Peyer's patch (tissue), 4 donors: ENCODE measurements around the gene DIS3L2. TPM values are rescaled to one million over a fixed set of nuclear protein-coding genes. Genes with fewer than 3 reads are reported as not detected.
A peak's percentile ranks its signal among the peaks of the same experiment; 100 is the strongest.

Source experiments
- DNase-seq, 3 donors: peaks; one replicate each; pipeline ENCODE4 v3.0.0-alpha.2; 2017 to 2019
- H3K27ac ChIP-seq, 4 donors: fragments of 200-600 bp; sonication (generic); one replicate each; pipeline ENCODE4 v1.5.1; 2016 to 2019
- H3K27me3 ChIP-seq, 2 donors: fragments of 200-600 bp; sonication (generic); one replicate each; pipeline ENCODE4 v1.5.1; 2019
- H3K36me3 ChIP-seq, 3 donors: fragments of 200-600 bp; sonication (generic); one replicate each; pipeline ENCODE4 v1.5.1; 2016 to 2019
- H3K4me1 ChIP-seq, 4 donors: fragments of 200-600 bp; sonication (generic); one replicate each; pipeline ENCODE4 v1.5.1; 2016 to 2019
- H3K4me3 ChIP-seq, 4 donors: fragments of 200-600 bp; sonication (generic); 1 replicate in 3 of 4; 2 replicates in 1 of 4; pipeline ENCODE4 v1.5.1; 2016 to 2019; ENCODE audit warnings: mild to moderate bottlenecking in 1 of 4
- H3K9me3 ChIP-seq, 4 donors: fragments of 200-600 bp; sonication (generic); one replicate each; pipeline ENCODE4 v1.5.1; 2016 to 2019; ENCODE audit warnings: mild to moderate bottlenecking in 1 of 4
- POLR2A ChIP-seq, 2 donors: fragments of 450-650 bp; IDR thresholded peaks; one replicate each; pipeline ENCODE4 v1.5.1; 2017; ENCODE audit warnings: antibody characterized with exemption in 2 of 2, mild to moderate bottlenecking in 2 of 2, moderate library complexity in 2 of 2
- total RNA-seq, 4 donors: library from RNA; depleted of rRNA; stranded (reverse); fragments of >200 nt; gene quantifications; one replicate each; pipeline ENCODE4 v1.1.0, GENCODE V29; 2016
- TF ChIP-seq, protein P1 (sequence below), 6 experiments: fragments of 450-650 bp in 4 of 6; fragments of 200-600 bp in 2 of 6; sonication (generic) in 1 of 6; IDR thresholded peaks; one replicate each; pipeline ENCODE4 v1.5.1; 2017 to 2019; ENCODE audit warnings: antibody characterized with exemption in 6 of 6, mild to moderate bottlenecking in 3 of 6, moderate library complexity in 1 of 6

The DIS3L2 gene
- total RNA-seq, 4 donors from 2014 or later = 26.4 to 147 (median 58.3) TPM

DNA sequence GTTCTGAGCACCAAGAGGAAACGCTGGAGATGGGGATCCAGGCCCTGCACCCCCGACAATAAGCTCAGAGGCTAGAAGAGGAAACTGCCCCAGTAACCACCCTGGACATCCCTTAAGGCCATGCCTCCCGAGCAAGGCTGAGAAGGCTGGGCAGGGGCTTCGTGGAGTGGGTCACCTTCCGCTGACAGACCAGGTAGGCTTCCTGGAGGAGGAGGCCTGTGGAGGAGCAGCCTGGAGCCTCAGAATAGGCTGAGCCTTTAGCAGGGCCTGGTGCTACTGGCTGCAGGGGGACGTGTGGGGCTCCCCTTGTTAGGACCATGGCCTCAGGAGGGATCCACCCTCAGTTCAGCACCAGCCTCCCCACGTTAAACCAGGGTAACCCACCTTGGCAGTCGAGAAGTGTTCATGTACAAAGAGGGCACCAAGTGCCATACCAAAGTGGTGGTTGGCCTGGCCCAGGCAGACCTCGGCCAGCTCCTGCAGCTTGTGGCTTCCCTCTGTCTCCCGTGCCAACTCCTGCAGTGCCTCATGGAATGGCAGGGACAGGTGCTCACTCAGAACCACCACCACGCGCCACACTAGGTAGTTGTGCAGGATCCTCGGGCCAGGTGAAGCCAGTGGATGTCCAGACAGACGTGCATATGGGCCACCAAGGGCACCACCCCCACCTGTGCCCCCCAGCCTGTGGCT, 388.6 kb downstream of the DIS3L2 start:
- TF ChIP-seq, protein P1, sequence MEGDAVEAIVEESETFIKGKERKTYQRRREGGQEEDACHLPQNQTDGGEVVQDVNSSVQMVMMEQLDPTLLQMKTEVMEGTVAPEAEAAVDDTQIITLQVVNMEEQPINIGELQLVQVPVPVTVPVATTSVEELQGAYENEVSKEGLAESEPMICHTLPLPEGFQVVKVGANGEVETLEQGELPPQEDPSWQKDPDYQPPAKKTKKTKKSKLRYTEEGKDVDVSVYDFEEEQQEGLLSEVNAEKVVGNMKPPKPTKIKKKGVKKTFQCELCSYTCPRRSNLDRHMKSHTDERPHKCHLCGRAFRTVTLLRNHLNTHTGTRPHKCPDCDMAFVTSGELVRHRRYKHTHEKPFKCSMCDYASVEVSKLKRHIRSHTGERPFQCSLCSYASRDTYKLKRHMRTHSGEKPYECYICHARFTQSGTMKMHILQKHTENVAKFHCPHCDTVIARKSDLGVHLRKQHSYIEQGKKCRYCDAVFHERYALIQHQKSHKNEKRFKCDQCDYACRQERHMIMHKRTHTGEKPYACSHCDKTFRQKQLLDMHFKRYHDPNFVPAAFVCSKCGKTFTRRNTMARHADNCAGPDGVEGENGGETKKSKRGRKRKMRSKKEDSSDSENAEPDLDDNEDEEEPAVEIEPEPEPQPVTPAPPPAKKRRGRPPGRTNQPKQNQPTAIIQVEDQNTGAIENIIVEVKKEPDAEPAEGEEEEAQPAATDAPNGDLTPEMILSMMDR (IDR thresholded peaks at IDR 0.05) = no peak
- TF ChIP-seq POLR2A (IDR thresholded peaks at IDR 0.05) = no peak
- H3K36me3 ChIP-seq = no peaks in the 10 kb centered on the region
- no peak overlapping the region for H3K27ac ChIP-seq
- H3K4me3 ChIP-seq = no peak overlapping the region
- H3K4me1 ChIP-seq = peaks cover 0 to 20% (median 8%) of the 10 kb centered on the region in 4 donors
- DNase-seq = peak in 1 of 3 donors; percentile 31
- H3K9me3 ChIP-seq = peaks cover 0 to 6% (median 0%) of the 10 kb centered on the region in 4 donors
- peaks cover 0 to 22% of the 10 kb centered on the region in 2 donors for H3K27me3 ChIP-seq

DNA sequence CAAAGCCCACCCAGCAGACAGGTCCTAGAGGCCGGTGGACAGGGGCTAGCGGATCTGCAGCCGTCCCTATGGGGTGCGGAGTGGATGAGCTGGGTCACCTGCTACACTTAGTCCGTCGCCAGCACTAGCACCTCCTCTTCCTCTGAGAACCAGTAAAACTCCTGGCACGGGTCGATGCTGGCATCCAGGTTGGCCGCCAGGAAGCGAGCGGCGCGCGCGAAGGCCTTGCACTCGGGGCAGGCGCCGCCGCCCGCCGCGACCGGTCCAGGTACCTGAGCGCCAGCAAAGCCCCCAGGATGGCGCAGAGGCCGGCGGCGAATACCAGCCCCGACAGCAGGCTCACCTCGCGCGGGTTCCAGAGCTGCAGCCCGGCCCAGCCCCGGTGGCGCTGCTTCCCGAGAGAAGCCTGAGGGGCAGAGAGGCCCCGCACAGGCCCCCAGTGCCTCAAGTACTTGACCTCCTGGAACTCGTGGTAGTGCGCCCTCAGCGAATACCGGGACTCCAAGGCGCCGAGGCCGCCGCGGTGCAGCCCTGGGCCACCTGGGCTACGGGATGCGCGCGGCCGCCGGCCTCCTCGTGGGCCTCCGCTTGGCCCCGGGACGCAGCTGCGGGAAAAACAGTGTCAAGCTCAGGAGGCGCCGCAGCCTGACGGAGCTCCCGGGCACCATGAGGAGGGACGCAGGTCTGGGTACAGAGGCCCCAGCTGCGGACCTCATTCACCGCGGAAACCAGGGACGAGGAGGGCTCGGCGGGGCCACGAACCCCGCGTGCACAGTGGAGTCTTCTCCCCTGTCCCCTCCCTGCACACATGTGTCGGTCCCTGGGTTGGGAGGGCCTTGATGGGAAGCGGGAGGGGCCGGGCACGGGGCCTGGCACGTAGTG, 389.5 kb downstream of the DIS3L2 start:
- H3K36me3 ChIP-seq = no peaks in the 10 kb centered on the region
- no peak overlapping the region for H3K4me3 ChIP-seq
- peaks cover 0 to 20% (median 8%) of the 10 kb centered on the region in 4 donors for H3K4me1 ChIP-seq
- peaks cover 0 to 6% (median 0%) of the 10 kb centered on the region in 4 donors for H3K9me3 ChIP-seq
- no peak overlapping the region for H3K27ac ChIP-seq
- peaks cover 0 to 22% of the 10 kb centered on the region in 2 donors for H3K27me3 ChIP-seq
- TF ChIP-seq POLR2A (IDR thresholded peaks at IDR 0.05) = no peak
- TF ChIP-seq, protein P1 (IDR thresholded peaks at IDR 0.05) = no peak
- peak in 1 of 3 donors; percentile 47 for DNase-seq

DNA sequence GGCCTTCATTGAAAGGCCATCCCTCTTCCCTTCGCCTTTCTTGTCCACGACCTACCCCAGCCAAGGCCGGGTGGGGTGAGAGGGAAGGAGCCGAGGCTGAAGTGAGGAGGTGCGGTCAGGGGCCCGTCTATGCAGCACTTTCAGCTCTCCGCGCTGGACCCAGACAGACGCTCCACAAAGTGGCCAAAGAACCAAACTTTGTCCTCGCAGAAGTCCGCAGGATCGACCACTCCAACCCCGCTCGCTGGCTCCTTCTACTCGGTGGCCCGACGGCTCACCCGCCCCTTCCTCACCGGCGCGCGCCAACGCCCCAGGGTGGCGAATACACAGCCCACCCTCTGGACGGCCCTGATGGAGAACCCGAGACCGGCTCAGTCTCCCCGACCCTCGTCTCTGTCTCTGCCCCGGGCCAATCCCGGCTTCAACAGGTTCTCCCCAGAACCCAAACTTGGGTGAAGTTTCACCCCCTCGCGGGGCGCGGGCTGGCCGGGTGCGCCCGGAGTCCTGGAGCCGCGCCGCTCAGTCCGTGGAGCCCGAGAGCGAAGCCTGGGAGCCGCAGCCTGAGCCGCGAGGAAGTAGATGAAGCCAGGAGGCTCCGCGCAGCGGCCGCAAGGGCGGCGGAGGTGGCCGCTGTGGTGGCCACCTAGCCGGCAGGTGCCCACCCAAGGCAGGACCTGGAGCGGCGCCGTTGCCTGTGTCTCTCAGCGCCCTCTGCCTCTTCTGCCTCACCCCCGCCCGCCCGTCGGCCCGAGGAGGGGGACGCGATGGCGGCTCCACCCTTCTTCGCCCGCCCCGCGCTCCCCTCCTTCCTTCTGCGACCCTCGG, 390.4 kb downstream of the DIS3L2 start:
- Histone ChIP-seq H3K4me1 (peaks cover 0 to 20% (median 8%) of the 10 kb centered on the region in 4 donors), H3K27ac (no peak overlapping the region), H3K9me3 (peaks cover 0 to 6% (median 0%) of the 10 kb centered on the region in 4 donors), H3K27me3 (peaks cover 0 to 22% of the 10 kb centered on the region in 2 donors), H3K36me3 (no peaks in the 10 kb centered on the region), H3K4me3 (no peak overlapping the region)
- no peak for TF ChIP-seq POLR2A (IDR thresholded peaks at IDR 0.05)
- TF ChIP-seq, protein P1 (IDR thresholded peaks at IDR 0.05) = no peak
- DNase-seq = no peak

DNA sequence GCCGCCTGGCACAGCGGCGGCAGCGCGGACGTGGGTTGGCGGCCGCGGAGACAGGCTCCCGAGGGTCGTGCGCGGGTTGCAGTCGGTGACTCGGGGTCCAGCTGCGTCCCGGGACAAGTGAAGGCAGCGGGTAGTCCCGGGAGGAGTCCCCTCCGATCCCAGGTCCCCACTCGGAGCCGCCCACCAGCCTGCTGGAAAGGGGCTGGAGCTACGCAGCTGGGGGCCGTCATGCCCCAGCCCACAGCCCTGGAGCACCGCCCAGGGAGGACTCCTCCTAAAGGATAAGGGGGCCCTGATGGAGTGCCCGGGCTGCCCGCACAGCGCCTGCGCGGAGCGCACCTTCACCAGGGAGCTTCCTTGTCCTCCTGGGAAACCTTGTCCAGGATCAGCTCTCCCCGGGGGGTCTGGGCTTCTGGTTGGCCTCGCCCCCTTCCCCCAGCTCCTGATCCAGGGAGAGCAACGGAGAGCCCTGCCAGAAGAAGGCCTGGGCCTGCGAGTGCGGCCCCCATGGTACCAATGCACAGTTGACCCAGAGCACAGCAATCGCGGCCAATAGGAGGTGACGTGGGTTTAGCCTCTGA, 391.1 kb downstream of the DIS3L2 start:
- peaks cover 0 to 20% (median 8%) of the 10 kb centered on the region in 4 donors for H3K4me1 ChIP-seq

More for the DNA sequence above, 391.1 kb downstream of the DIS3L2 start:
- DNase-seq = no peak
- no peaks in the 10 kb centered on the region for H3K36me3 ChIP-seq
- peaks cover 0 to 22% of the 10 kb centered on the region in 2 donors for H3K27me3 ChIP-seq
- H3K27ac ChIP-seq = no peak overlapping the region
- no peak for TF ChIP-seq POLR2A (IDR thresholded peaks at IDR 0.05)
- TF ChIP-seq, protein P1 (IDR thresholded peaks at IDR 0.05) = no peak
- H3K9me3 ChIP-seq = peaks cover 0 to 6% (median 0%) of the 10 kb centered on the region in 4 donors
- no peak overlapping the region for H3K4me3 ChIP-seq
